HepG2 (cell line): ENCODE measurements around the gene GUCY1A1. TPM values are rescaled to one million over a fixed set of nuclear protein-coding genes. Genes with fewer than 3 reads are reported as not detected.

Source experiments
- ATAC-seq: fragments of 200-7000 bp; cut with Tn5 transposase; 3 replicates; pipeline ENCODE4 v1.9.1; 2020; ENCODE audit warnings: mild to moderate bottlenecking, moderate library complexity
- BruUV-seq: library from RNA; stranded (reverse); fragments of 400-500 nt; replicated peaks from 2 replicates; lab custom pipeline; 2021; lab: Mats Ljungman, UMichigan
- CTCF ChIA-PET: fragments of 300-600 bp; formaldehyde crosslinking; extraction: SDS; loops from one replicate; lab custom pipeline; 2021; ENCODE audit warnings: low total read pairs, inconsistent platforms, low intra/inter-chr PET ratio; lab: Yijun Ruan, JAX
- POLR2A ChIA-PET: fragments of 350-600 bp; sonication (Branson Sonifier 250); formaldehyde crosslinking; loops from one replicate; lab custom pipeline; 2020; ENCODE audit warnings: antibody characterized with exemption, inconsistent platforms; lab: Yijun Ruan, JAX
- DNase-seq: peaks from one replicate; pipeline ENCODE4 v3.0.0-alpha.2; 2015; ENCODE audit warnings: low spot score
- FAIRE-seq: peaks from 3 replicates; lab custom pipeline; 2011; peaks lifted over from hg19 to GRCh38; lab: Jason Lieb, UNC
- H2AFZ ChIP-seq: one replicate; pipeline ENCODE4 v1.6.1; 2011; ENCODE audit warnings: low read length, inconsistent platforms
- H3K27ac ChIP-seq: fragments of 300-600 bp; 3 replicates; pipeline ENCODE4 v1.8.0; 2011; ENCODE audit warnings: mixed run types, mild to moderate bottlenecking, mixed read lengths, low read length, inconsistent platforms; ENCODE audit not compliant: insufficient read depth; ENCODE audit errors: extremely low read length
- H3K27me3 ChIP-seq, 2 experiments: fragments of 200-600 bp in 1 of 2; 2 replicates in 1 of 2; 3 replicates in 1 of 2; pipeline versions ENCODE4 v1.6.0 to v1.8.0; 2011; ENCODE audit warnings: low read length in 2 of 2, mild to moderate bottlenecking in 2 of 2, moderate library complexity in 2 of 2, inconsistent platforms in 1 of 2; ENCODE audit not compliant: insufficient read depth in 2 of 2, control insufficient read depth in 1 of 2
- H3K36me3 ChIP-seq, 2 experiments: fragments of 200-600 bp in 1 of 2; replicated peaks in 1 of 2; 2 replicates in 1 of 2; 3 replicates in 1 of 2; pipeline versions ENCODE4 v1.5.1 to v1.8.0; 2011; ENCODE audit warnings: low read length in 2 of 2, inconsistent platforms in 1 of 2; ENCODE audit not compliant: insufficient read depth in 2 of 2, control insufficient read depth in 1 of 2
- H3K4me1 ChIP-seq: 2 replicates; pipeline ENCODE4 v1.5.1; 2012; ENCODE audit warnings: low read length, inconsistent platforms; ENCODE audit not compliant: insufficient read depth
- H3K4me2 ChIP-seq: 2 replicates; pipeline ENCODE4 v1.6.0; 2011; ENCODE audit warnings: low read depth, low read length, inconsistent platforms
- H3K4me3 ChIP-seq, 3 experiments: fragments of 200-600 bp in 1 of 3; sonication (generic), shearing (Covaris generic) in 1 of 3; replicated peaks in 1 of 3; 2 replicates each; pipeline ENCODE4 v1.5.1; 2011 to 2016; ENCODE audit warnings: low read length in 3 of 3, inconsistent platforms in 2 of 3, low read depth in 2 of 3, mild to moderate bottlenecking in 2 of 3, control low read depth in 1 of 3, mixed read lengths in 1 of 3; ENCODE audit not compliant: insufficient read depth in 1 of 3
- H3K79me2 ChIP-seq: one replicate; pipeline ENCODE4 v1.6.1; 2011; ENCODE audit warnings: low read length, inconsistent platforms; ENCODE audit not compliant: insufficient read depth
- H3K9ac ChIP-seq: 2 replicates; pipeline ENCODE4 v1.6.0; 2011; ENCODE audit warnings: mild to moderate bottlenecking, low read depth, low read length, inconsistent platforms; ENCODE audit not compliant: insufficient read depth
- H3K9me3 ChIP-seq: 2 replicates; pipeline ENCODE4 v1.5.1; 2012; ENCODE audit warnings: mild to moderate bottlenecking, low read length
- H4K20me1 ChIP-seq: 2 replicates; pipeline ENCODE4 v1.6.0; 2011; ENCODE audit warnings: inconsistent platforms, mild to moderate bottlenecking, low read length, moderate library complexity; ENCODE audit not compliant: insufficient read depth
- DDIT3 ChIP-seq: sonication (generic); formaldehyde crosslinking; IDR thresholded peaks from 2 replicates; pipeline ENCODE4 v1.4.0; 2020; ENCODE audit warnings: mild to moderate bottlenecking, missing genetic modification reagents
- DZIP1 ChIP-seq: sonication (generic); formaldehyde crosslinking; IDR thresholded peaks from 2 replicates; pipeline ENCODE4 v1.5.0; 2020; ENCODE audit warnings: mild to moderate bottlenecking, missing genetic modification reagents
- KDM5B ChIP-seq: sonication (generic); formaldehyde crosslinking; IDR thresholded peaks from 2 replicates; pipeline ENCODE4 v1.4.0; 2020; ENCODE audit warnings: missing genetic modification reagents, mild to moderate bottlenecking, borderline replicate concordance
- MAFK ChIP-seq, 2 experiments: IDR thresholded peaks in 1 of 2; conservative IDR thresholded peaks in 1 of 2; 2 replicates each; pipeline ENCODE4 v1.6.1; 2011; ENCODE audit warnings: improper control_type of control experiment in 2 of 2, low read length in 2 of 2
- PHB2 ChIP-seq: fragments of 450-650 bp; IDR thresholded peaks from 2 replicates; pipeline ENCODE4 v1.6.1; 2018; ENCODE audit not compliant: partially characterized antibody
- THAP9 ChIP-seq: sonication (generic); formaldehyde crosslinking; IDR thresholded peaks from 2 replicates; pipeline ENCODE4; 2020; ENCODE audit warnings: missing genetic modification reagents, mild to moderate bottlenecking, borderline replicate concordance
- U2AF1 ChIP-seq: fragments of 200-400 bp; formaldehyde crosslinking; optimal IDR thresholded peaks from 2 replicates; pipeline ENCODE3; 2017; ENCODE audit warnings: mild to moderate bottlenecking, low read depth, low read length
- ZC3H4 ChIP-seq: sonication (generic); formaldehyde crosslinking; IDR thresholded peaks from 2 replicates; pipeline ENCODE4 v1.4.0; 2020; ENCODE audit warnings: missing genetic modification reagents, borderline replicate concordance
- ZNF160 ChIP-seq: sonication (generic); formaldehyde crosslinking; IDR thresholded peaks from 2 replicates; pipeline ENCODE4 v1.8.0; 2022; ENCODE audit warnings: mild to moderate bottlenecking, inconsistent platforms, missing genetic modification reagents
- WGBS: methylation state at CpG from one replicate; pipeline ENCODE4 v1.1.6; 2017; ENCODE audit warnings: low lambda C conversion rate; 5-methylcytosine and 5-hydroxymethylcytosine counted together
- in situ Hi-C: cut with HindIII; loops from 2 replicates; pipeline ENCODE4 v1.10.0; 2017; ENCODE audit warnings: low pct_unique_long_range_greater_than_20kb; ENCODE audit not compliant: extremely low pct_ligation_motif_present
- intact Hi-C: fragments of 100-400 bp; cut with micrococcal nuclease; formaldehyde crosslinking; loops from one replicate; pipeline ENCODE4 v1.10.0; 2022; ENCODE audit not compliant: unreplicated experiment
- polyA plus RNA-seq, 8 experiments: library from polyadenylated mRNA; depleted of rRNA in 3 of 8; stranded (reverse) in 7 of 8; unstranded in 1 of 8; fragments of >200 nt; fragmentation: Illumina TruSeq in 4 of 8; extraction: Trizol in 4 of 8; gene quantifications; 2 replicates each; pipeline versions ENCODE4 v1.2.1 to v1.2.3, GENCODE V29; 2011 to 2016; ENCODE audit warnings: low read depth in 4 of 8, missing spikeins in 1 of 8, mixed read lengths in 1 of 8; ENCODE audit not compliant: insufficient read depth in 1 of 8
- total RNA-seq, 5 experiments: library from RNA; depleted of rRNA; stranded (reverse); fragments of >200 nt; fragmentation: Illumina TruSeq; extraction: Trizol; gene quantifications; 2 replicates each; pipeline ENCODE4 v1.2.3, GENCODE V29; 2016; ENCODE audit warnings: low read depth in 1 of 5

GUCY1A1 gene
- total and polyA plus RNA-seq, 2 of the 13 experiments (the other 11 are each of a cell fraction or from before 2014, with no cell fraction given): not detected

- TF ChIP-seq ZNF160 (CRISPR knock-in tag) (no peak), PHB2 (no peak), ZC3H4 (CRISPR knock-in tag) (no peak), MAFK (conservative IDR thresholded peaks at IDR 0.05 in 1 of 2, IDR thresholded peaks at IDR 0.05 in 1 of 2; ENCODE audit: low read length in 2 of 2) (no peak), KDM5B (CRISPR knock-in tag) (no peak), DDIT3 (no peak), U2AF1 (no peak), DZIP1 (no peak), THAP9 (CRISPR knock-in tag) (no peak)
- FAIRE-seq: no peak
- Histone ChIP-seq H3K36me3 (no peaks in the 10 kb centered on the region), H3K27me3 (no peaks in the 10 kb centered on the region), H4K20me1 (no peaks in the 10 kb centered on the region), H3K79me2 (no peaks in the 10 kb centered on the region), H3K9me3 (no peaks in the 10 kb centered on the region), H3K4me1 (no peaks in the 10 kb centered on the region), H3K9ac (no peak overlapping the region), H3K4me3 (no peak overlapping the region), H2AFZ (no peak overlapping the region), H3K4me2 (no peak overlapping the region), H3K27ac (no peak overlapping the region)
- ATAC-seq: no peak
- WGBS: 5% methylated on average over 2 of the region's 2 CpGs
- POLR2A ChIA-PET: no interaction called here
- DNase-seq: no peak
- intact Hi-C loops: no loop called here
- BruUV-seq: no TSS peak
- in situ Hi-C loops: no loop called here
- CTCF ChIA-PET: no interaction called here
These were observed 17.8 kb downstream of the GUCY1A1 start for GRCh38 chr4:155684423-155684822.
